ENCODE results near the gene CFAP57. TPM values are rescaled to one million over a fixed set of nuclear protein-coding genes. Genes with fewer than 3 reads are reported as not detected.

Gene CFAP57
- total and polyA plus RNA-seq, 2 donors (not counting 1 experiment from before 2014, with no cell fraction given): 0.07 to 0.44 TPM

- Histone ChIP-seq H2AFZ (ENCODE audit: insufficient read depth, low read depth, low read length, poor library complexity, severe bottlenecking) (no peak overlapping the region), H3K27ac (ENCODE audit: low read length in 2 of 2) (no peak overlapping the region), H4K20me1 (ENCODE audit: control insufficient read depth, insufficient read depth, low read length, poor library complexity, severe bottlenecking) (no peaks in the 10 kb centered on the region), H3K79me2 (ENCODE audit: control insufficient read depth, insufficient read depth, low read length) (no peaks in the 10 kb centered on the region), H3K4me1 (ENCODE audit: control insufficient read depth in 2 of 2, insufficient read depth in 2 of 2, low read length in 2 of 2) (no peaks in the 10 kb centered on the region), H3K9me3 (ENCODE audit: control extremely low read depth in 1 of 3, control insufficient read depth in 2 of 3, insufficient read depth in 1 of 3, low read length in 2 of 3) (no peaks in the 10 kb centered on the region), H3K4me3 (ENCODE audit: control extremely low read depth in 1 of 5, extremely low read depth in 1 of 5, insufficient read depth in 1 of 5, low read depth in 2 of 5, low read length in 4 of 5) (no peak overlapping the region), H3K27me3 (replicated peaks in 1 of 4; ENCODE audit: control extremely low read depth in 1 of 4, control insufficient read depth in 3 of 4, insufficient read depth in 4 of 4, low read length in 3 of 4) (peaks cover 0 to 3% (median 0%) of the 10 kb centered on the region in 4 experiments), H3K4me2 (replicated peaks; ENCODE audit: low read depth, low read length, poor library complexity, severe bottlenecking) (no peak overlapping the region), H3K9ac (ENCODE audit: low read length) (no peak overlapping the region), H3K36me3 (replicated peaks in 1 of 2; ENCODE audit: control extremely low read depth in 1 of 2, control insufficient read depth in 1 of 2, extremely low read depth in 1 of 2, insufficient read depth in 2 of 2, low read length in 1 of 2) (no peaks in the 10 kb centered on the region)
- TF ChIP-seq CTCF (IDR thresholded peaks at IDR 0.05) (no peak), EZH2 (IDR thresholded peaks at IDR 0.05; ENCODE audit: borderline replicate concordance, insufficient read depth, low read depth, low read length, poor library complexity, severe bottlenecking) (no peak)
- Mint-ChIP-seq H3K4me3 (no peak overlapping the region), H3K27ac (no peak overlapping the region), H3K27me3 (peaks cover 19% of the 10 kb centered on the region), H3K9me3 (ENCODE audit: insufficient read depth) (no peaks in the 10 kb centered on the region), H3K4me1 (no peaks in the 10 kb centered on the region)
- WGBS (ENCODE audit: insufficient coverage): 86% methylated on average over 6 of the region's 8 CpGs
- intact Hi-C loops (cut with micrococcal nuclease): no loop called here
- DNase-seq (no peak), ATAC-seq (ENCODE audit: low read depth) (no peak)
- POLR2A ChIA-PET: no interaction called here
- CTCF ChIA-PET: interaction anchor here (0.8 kb wide), 1 partner anchor 74 kb away, joined by 3 read pairs; no protein-coding TSS in a partner anchor
Observed at GRCh38 chr1:43303471-43304313, 131.6 kb downstream of the CFAP57 start.

Small RNAs within 50 kb of the gene (small RNA-seq; reads per million reads assigned to genes)
- gene RNA5SP46 (ENCODE audit: insufficient read length, low read depth, low replicate concordance): not detected

Other genes with a start within 250 kb of the CFAP57 start
- 240 and 241 TPM in 2 replicates for gene SLC2A1, start 213.5 kb upstream of the CFAP57 start, total RNA-seq
- 223 and 346 TPM in 2 replicates for gene SLC2A1, start 213.5 kb upstream of the CFAP57 start, polyA plus RNA-seq
- gene EBNA1BP2, start within 50 bp of the CFAP57 start, total RNA-seq: 25.9 and 27.4 TPM in 2 replicates
- gene EBNA1BP2, start within 50 bp of the CFAP57 start, polyA plus RNA-seq: 10.1 and 11.4 TPM in 2 replicates
- not detected in 2 replicates for gene TMEM125, start 97.7 kb downstream of the CFAP57 start, total RNA-seq
- 0.10 TPM in 1 of 2 replicates, not detected in the other for gene TMEM125, start 97.7 kb downstream of the CFAP57 start, polyA plus RNA-seq
- not detected in 2 replicates for gene C1orf210, start 113.3 kb downstream of the CFAP57 start, total RNA-seq
- gene C1orf210, start 113.3 kb downstream of the CFAP57 start, polyA plus RNA-seq: not detected in 2 replicates
- 0.10 TPM in 1 of 2 replicates, not detected in the other for gene TIE1, start 128.7 kb downstream of the CFAP57 start, total RNA-seq
- gene TIE1, start 128.7 kb downstream of the CFAP57 start, polyA plus RNA-seq: 0.04 TPM in 1 of 2 replicates, not detected in the other
- gene MPL, start 165.5 kb downstream of the CFAP57 start, total RNA-seq: not detected in 2 replicates
- gene MPL, start 165.5 kb downstream of the CFAP57 start, polyA plus RNA-seq: not detected in 2 replicates
- 1.1 and 2.1 TPM in 2 replicates for gene CDC20, start 186.7 kb downstream of the CFAP57 start, total RNA-seq
- 1.5 and 2.0 TPM in 2 replicates for gene CDC20, start 186.7 kb downstream of the CFAP57 start, polyA plus RNA-seq
- gene ELOVL1, start 195.7 kb downstream of the CFAP57 start, total RNA-seq: 65.4 and 66.6 TPM in 2 replicates
- gene ELOVL1, start 195.7 kb downstream of the CFAP57 start, polyA plus RNA-seq: 78.8 and 98.5 TPM in 2 replicates
- 30.0 and 31.8 TPM in 2 replicates for gene MED8, start 217.5 kb downstream of the CFAP57 start, total RNA-seq
- 9.9 and 12.0 TPM in 2 replicates for gene MED8, start 217.5 kb downstream of the CFAP57 start, polyA plus RNA-seq
- 193 and 197 TPM in 2 replicates for gene SZT2, start 217.6 kb downstream of the CFAP57 start, total RNA-seq
- 34.5 and 41.4 TPM in 2 replicates for gene SZT2, start 217.6 kb downstream of the CFAP57 start, polyA plus RNA-seq